ENCODE measurements around the gene RRP7A.
A peak's percentile ranks its signal among the peaks of the same experiment; 100 is the strongest.
"Not testable (repeated sequence)": the region's sequence is repeated elsewhere in the genome, so short reads cannot be mapped to it uniquely, and the experiment has no call there.

RRP7A gene

DNA sequence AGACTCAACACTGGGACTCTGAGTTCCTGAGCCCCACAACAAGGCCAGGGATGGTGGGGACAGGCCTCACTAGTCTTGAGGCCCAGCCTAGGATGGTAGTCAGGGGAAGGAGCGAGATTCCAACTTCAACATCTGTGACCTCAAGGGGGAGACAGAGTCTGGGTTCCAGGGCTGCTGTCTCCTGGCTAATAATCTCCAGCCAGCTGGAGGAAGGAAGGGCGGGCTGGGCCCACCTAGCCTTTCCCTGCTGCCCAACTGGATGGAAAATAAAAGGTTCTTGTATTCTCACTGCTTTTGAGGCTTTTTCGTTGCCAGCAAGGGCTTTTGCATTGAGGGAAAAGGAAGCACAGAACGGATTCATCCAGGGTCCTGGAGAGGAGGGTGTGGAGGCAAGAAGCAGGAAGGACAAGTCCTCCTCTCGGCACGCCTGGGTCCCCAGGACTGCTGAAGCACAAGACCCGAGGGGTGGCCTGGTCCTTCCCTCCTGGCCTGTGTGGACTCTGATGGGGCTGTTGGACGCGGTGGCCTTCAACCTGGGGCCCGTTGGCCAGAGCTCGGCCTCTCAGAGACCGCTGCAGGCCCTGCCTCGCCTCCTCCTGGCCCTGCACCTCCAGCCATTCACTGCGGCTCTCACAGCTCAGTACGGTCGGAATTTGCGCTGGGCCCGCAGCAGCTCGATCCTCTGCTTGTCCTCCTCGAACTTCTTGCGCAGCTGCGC, 7.2 kb downstream of the RRP7A start:
- TF ChIP-seq, protein P1, sequence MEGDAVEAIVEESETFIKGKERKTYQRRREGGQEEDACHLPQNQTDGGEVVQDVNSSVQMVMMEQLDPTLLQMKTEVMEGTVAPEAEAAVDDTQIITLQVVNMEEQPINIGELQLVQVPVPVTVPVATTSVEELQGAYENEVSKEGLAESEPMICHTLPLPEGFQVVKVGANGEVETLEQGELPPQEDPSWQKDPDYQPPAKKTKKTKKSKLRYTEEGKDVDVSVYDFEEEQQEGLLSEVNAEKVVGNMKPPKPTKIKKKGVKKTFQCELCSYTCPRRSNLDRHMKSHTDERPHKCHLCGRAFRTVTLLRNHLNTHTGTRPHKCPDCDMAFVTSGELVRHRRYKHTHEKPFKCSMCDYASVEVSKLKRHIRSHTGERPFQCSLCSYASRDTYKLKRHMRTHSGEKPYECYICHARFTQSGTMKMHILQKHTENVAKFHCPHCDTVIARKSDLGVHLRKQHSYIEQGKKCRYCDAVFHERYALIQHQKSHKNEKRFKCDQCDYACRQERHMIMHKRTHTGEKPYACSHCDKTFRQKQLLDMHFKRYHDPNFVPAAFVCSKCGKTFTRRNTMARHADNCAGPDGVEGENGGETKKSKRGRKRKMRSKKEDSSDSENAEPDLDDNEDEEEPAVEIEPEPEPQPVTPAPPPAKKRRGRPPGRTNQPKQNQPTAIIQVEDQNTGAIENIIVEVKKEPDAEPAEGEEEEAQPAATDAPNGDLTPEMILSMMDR (conservative IDR thresholded peaks at IDR 0.05; ENCODE audit: control insufficient read depth, insufficient read depth, low read depth, low read length): peak; percentile 21
- peak; percentile 46 for DNase-seq (ENCODE audit: low read depth)
- not testable (repeated sequence) for H3K4me3 ChIP-seq (ENCODE audit: control insufficient read depth, low read depth, low read length)

DNA sequence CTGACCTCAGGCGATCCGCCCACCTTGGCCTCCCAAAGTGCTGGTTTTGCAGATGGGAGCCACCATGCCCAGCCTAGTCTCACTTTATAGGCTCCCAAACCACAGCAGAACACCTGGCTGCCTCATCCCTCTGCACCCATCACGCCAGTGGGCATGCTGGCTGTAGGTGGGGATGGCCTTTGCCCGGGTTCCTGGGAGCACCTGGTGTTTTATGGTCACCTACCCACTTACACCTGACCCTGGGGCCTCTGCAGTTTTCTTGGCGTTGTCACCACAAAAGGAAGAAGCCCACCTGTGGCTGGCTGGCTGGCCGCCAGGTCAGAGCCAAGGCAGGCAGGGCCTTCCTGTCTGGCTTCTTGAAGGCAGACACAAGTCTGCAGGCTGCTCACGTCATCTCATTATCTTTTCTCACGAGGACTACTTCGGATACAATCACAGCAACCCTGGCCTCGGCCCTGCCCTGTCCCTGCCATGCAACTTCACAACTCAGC, 8.2 kb downstream of the RRP7A start:
- no peak for DNase-seq (ENCODE audit: low read depth)
- no peak overlapping the region for H3K4me3 ChIP-seq (ENCODE audit: control insufficient read depth, low read depth, low read length)
- TF ChIP-seq, protein P1 (conservative IDR thresholded peaks at IDR 0.05; ENCODE audit: control insufficient read depth, insufficient read depth, low read depth, low read length): no peak

DNA sequence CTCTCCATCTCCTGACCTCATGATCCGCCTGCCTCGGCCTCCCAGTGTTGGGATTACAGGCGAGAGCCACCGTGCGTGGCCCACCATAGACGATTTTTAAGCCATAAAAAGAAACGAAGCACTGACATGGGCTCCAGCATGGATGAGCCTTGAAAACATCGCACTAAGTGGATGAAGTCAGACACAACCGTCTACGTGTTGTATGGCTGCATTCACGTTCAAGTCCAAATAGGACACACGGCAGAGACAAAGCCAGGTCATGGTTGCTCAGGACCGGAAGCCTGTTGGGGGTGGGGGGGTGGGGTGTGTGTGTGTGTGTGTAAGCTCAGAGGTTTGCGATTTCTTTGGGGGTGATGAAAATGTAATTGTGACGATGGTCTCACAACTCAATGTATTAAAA, 10.0 kb downstream of the RRP7A start:
- H3K4me3 ChIP-seq (ENCODE audit: control insufficient read depth, low read depth, low read length): no peak overlapping the region
- TF ChIP-seq, protein P1 (conservative IDR thresholded peaks at IDR 0.05; ENCODE audit: control insufficient read depth, insufficient read depth, low read depth, low read length): no peak

DNA sequence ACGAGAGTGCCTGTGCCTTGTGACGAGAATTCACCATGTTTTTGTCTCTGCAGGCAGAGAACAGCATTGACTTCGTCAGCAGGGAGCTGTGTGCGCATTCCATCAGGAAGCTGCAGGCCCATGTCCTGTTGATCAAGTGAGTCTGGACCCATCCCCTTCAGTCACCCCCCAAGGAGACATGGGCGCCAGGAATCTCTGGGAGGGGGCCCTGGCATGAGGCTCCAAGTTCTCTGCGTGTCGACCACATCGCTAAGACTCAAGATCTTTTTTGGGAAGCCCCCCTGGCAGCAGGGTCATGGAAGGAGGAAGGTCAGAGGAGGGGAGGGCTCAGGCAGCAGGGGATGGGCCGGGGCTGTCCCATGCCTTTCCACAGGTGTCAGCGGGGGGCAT, 10.6 kb downstream of the RRP7A start:
- not testable (repeated sequence) for DNase-seq (ENCODE audit: low read depth); H3K4me3 ChIP-seq (ENCODE audit: control insufficient read depth, low read depth, low read length)

More for the DNA sequence above, 10.0 kb downstream of the RRP7A start:
- no peak for DNase-seq (ENCODE audit: low read depth)

DNA sequence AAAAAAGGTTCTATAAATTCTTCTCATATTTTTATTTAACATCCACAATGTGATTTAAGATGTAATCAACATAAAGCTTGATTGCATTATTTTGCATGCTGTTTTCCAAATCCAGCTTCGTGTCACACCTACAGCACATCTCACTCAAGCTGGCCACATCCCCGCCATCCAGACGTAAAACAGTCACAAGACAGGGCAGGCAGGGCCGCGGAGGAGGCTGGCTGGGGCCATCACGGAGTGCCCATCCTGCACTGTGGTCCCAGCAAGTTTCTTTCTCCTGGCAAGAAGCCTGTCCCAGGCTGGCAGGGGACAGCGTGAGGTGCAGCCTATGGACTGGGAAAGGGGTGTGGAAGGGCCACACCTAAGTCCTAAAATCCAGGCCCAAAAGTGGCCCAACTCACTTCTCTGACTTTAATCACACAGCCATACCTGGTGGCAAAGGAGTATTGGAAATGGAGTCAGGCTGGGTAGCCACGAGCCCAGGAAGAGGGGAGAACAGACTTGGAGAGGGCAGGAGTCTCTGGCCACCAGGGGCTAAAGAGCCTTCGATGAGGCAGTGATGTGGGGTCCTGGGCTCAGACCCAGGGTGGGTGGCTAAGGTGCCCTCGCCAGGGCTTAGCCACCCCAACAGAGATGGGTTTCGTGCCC, 11.1 kb downstream of the RRP7A start:
- DNase-seq (ENCODE audit: low read depth); H3K4me3 ChIP-seq (ENCODE audit: control insufficient read depth, low read depth, low read length): not testable (repeated sequence)

DNA sequence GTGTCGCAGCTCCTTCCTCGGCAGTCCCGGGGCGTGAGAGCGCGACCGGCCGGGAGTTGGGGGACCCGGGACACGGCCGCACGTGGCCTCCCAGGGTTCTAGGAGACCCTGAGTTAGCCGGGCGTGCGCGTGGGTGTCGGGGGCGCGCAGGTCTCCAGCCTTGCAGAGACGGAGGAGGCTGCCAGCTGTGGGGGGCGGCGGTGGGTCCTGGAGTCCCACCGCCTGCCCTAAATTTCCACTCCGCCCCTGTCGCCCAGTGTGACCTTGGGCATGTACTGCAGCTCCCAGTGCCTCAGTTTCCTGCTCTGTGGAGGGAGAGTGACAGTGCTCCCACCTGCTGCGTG, 18.8 kb downstream of the RRP7A start:
- no peak overlapping the region for H3K4me3 ChIP-seq (ENCODE audit: control insufficient read depth, low read depth, low read length)
- TF ChIP-seq, protein P1 (conservative IDR thresholded peaks at IDR 0.05; ENCODE audit: control insufficient read depth, insufficient read depth, low read depth, low read length): no peak
- no peak for DNase-seq (ENCODE audit: low read depth)

DNA sequence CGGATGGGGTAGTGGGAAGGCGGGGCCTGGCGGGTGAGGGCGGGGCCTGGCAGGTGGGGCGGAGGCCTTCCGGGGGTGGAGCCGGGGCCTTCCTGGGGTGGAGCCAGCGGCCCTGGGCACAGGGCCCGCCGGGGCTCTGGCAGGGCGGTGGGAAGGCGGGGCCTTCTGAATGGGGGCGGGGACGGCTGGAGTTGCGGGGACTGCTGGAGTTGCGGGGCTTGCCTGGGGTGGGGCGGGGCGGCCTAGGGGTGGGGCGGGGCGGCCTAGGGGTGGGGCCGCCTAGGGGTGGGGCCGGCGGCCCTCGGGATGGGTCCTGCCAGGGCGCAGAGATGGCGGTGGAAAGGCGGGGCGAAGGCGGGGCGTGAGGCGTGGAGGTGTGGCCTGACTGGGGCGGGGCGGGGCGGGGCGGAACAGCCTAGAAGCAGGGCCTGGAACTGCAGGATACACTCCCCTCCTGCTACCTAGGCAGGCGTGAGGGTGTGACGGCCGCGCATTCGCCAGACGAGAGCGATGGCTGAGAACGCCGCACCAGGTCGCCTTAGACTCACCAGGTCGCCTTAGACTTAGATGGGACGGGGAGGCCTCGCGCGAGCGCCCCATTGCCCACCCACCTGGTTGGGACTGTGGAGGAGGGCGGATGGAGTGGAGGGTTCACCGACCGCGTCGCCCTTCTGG, 19.3 kb downstream of the RRP7A start:
- TF ChIP-seq, protein P1 (conservative IDR thresholded peaks at IDR 0.05; ENCODE audit: control insufficient read depth, insufficient read depth, low read depth, low read length): no peak
- peak; percentile 59 for DNase-seq (ENCODE audit: low read depth)
- H3K4me3 ChIP-seq (ENCODE audit: control insufficient read depth, low read depth, low read length): peak overlapping the region; percentile 9

DNA sequence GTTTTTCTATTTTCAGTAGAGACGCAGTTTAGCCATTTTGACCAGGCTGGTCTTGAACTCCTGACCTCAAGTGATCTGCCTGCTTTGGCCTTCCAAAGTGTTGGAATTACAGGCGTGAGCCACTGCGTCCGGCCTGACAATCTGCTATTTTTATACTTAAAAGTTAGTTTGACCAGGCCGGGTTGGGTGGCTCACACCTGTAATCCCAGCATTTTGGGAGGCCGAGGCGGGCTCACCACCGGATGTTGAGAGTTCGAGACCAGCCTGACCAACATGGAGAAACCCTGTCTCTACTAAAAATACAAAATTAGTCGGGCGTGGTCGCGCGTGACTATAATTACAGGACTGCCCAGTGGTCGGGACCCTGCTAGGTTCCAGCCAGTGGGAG, 19.8 kb downstream of the RRP7A start:
- not testable (repeated sequence) for DNase-seq (ENCODE audit: low read depth); H3K4me3 ChIP-seq (ENCODE audit: control insufficient read depth, low read depth, low read length)

DNA sequence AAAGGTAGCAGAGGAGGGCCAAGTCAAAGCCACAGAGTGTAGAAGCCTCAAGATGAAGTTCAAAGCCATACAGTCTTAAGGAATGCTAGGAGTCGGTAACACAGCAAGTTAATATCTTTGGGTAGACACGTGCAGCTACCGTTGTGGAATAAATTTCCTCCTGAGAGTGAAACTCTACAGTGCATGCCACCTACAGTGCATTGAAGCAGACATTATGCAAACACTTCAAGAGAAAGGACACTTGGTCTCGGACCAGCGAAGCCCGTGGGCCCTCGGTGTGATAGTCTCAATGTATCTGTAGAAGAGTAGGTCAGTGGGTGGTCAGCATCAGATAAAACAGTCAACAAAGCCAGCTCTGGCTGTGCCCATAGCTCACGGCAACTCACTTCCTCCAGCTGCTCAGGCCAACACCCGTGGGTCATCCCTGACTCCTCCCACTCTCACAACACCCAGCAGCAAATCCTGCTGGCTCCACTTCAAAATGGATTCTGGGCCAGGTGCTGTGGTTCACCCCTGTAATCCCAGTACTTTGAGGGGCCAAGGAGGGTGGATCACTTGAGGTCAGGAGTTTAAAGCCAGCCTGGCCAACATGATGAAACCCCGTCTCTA, 24.0 kb downstream of the RRP7A start:
- not testable (repeated sequence) for H3K4me3 ChIP-seq (ENCODE audit: control insufficient read depth, low read depth, low read length)
- DNase-seq (ENCODE audit: low read depth): peak; percentile 30
